HG03103 (cell line): ENCODE results near the gene KRT82.

Experiments
- ATAC-seq: cut with Tn5 transposase; IDR thresholded peaks from one replicate; pipeline ENCODE4 v1.9.1; 2021; ENCODE audit warnings: low read depth; ENCODE audit not compliant: unreplicated experiment

Gene KRT82

DNA sequence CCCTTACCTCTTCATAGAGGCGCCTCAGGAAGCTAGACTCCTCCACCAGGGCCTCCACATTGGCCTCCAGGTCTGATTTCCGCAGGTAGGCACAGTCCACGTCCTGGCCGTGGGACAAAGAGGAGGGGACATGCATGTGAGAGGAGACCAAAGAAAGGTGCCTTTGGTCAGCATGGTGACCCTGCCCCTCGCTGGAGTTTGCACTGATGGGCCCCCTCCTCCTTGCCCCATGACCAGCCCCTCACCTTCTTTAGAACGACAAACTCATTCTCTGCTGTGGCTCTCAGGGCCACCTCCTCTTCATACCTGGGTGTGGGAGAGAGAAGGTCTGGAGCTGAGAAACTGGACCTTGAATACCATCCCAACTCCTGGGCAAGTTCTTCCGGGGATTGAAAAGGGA is 42.1 kb downstream of the KRT82 start:
- ATAC-seq, result no peak

DNA sequence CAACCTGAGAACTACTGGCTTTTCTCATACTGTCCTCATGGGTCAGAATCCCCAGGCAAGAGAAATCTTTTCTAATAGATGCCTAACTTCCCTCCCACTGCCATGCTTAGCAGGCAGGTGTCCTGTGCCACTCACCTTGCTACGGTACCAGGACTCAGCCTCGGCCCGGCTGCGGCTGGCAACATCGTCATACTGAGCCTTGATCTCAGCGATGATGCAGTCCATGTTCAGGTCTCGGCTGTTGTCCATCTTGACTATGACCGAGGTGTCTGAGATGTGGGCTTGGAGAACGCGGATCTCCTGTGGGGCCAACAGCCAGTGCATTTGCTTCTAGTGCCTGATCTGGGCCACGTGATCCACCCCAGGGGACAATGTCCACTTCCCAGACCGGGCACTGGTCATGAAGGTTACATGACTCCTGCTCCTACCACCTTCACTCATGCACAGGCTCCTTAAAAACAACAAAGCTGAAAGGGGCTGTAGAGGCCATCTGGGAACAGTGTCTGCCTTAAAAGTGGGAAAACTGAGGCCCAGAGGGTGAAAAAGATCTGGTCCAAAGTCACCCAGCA is 42.9 kb downstream of the KRT82 start:
- no peak for ATAC-seq

DNA sequence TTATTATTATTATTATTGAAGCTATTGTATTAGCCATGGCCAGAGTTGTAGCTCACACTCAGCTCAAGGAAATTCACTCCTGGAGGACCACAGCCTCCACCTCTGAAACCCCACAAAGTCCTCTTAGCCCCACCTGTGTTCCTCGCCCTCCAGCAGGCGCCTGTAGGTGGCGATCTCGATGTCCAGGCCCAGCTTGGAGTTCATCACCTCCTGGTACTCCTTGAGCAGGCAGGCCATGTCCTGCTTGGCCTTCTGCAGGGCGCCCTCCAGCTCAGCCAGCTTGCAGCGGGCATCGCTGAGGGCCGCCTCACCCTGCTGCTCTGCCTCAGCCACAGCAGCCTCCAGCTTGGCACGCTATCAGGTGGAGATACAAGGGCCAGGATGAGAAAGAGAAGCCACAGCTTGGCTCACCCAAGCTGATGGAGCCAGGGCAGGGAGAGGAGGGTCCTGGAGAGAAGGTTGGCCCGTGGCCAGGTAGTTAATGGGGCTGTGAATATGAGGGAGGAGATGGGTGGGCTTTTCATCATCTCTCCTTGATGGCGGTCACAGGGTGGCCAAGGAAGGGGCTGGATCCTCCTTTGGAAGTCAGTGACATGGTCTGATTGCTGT is 43.9 kb downstream of the KRT82 start:
- no peak for ATAC-seq

DNA sequence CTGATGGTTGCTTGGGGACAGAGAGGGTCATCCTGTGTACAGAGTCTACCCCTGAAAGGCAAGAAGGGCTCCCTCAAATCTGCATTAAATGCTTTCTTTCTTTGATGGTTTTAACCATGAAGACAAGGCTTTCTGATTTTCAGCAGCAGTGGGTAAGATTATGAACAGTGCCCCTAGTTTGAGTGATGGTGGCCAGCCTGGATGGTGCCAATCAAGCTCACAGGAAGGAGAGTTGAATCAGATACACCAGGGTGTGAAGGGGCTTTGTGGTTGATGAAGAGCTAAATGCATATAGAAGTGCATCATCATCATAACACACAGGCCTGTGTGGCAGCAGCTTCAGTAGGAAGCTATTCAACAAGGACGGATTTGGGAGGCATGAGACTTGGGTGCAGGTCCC is 44.6 kb downstream of the KRT82 start:
- no peak for ATAC-seq

DNA sequence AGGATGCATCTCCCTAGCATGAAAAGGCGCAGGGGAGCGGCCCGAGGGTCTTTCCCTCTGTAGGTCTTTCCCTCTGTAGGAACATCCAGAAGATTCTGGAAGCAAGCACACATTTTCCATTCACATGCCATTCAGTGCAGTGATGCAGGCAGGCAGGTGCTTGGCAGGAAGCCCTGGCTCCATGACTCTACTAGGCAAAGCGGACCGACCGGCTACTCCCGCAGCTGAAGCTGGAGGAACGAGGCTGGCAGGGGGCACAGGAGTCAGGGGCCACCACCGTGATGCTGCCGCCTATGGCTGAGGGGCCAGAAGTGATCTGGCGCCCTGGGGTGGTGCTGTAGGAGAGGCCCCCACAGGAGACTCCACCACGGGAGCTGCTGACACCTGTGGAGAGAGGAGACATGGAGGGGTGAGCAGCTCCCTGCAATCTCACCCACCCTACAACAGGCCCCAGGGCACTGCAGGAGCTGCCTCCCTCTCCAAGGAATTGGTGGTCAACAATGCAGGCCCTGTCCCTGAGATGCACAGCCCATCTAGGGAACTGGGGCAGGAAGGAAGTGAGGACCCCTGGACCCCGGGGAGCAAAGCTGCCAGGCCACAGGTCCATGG is 45.4 kb downstream of the KRT82 start:
- no peak for ATAC-seq

DNA sequence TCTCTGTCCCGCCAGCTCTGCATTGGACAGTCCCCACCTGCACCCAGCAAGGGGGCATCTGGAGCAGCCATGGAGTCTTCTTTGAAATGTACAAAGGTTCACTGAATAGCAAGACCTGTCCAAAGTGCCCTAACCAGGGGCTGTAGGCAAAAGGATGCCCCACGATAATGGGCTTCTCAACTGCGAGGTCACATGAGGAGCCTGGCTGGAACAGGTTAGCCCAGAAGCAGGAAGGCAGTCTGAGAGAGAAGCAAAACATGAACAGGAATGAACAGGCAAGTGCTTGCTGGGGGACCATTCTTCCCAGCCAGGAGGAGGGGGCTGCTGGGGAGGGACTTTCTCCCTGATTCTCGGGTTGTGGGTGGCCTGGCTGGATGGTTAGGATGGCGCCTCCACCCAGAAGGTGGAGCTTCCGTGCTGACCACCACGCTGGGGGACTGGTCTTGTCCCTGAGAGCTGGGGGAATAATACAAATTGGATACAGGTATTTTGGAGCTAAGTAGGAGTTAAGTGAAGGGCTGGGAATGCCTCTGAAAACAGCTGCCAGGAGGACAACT is 46.0 kb downstream of the KRT82 start:
- ATAC-seq, result no peak

GRCh38 chr12:52359621-52360061 is 46.5 kb downstream of the KRT82 start:
- no peak for ATAC-seq

DNA sequence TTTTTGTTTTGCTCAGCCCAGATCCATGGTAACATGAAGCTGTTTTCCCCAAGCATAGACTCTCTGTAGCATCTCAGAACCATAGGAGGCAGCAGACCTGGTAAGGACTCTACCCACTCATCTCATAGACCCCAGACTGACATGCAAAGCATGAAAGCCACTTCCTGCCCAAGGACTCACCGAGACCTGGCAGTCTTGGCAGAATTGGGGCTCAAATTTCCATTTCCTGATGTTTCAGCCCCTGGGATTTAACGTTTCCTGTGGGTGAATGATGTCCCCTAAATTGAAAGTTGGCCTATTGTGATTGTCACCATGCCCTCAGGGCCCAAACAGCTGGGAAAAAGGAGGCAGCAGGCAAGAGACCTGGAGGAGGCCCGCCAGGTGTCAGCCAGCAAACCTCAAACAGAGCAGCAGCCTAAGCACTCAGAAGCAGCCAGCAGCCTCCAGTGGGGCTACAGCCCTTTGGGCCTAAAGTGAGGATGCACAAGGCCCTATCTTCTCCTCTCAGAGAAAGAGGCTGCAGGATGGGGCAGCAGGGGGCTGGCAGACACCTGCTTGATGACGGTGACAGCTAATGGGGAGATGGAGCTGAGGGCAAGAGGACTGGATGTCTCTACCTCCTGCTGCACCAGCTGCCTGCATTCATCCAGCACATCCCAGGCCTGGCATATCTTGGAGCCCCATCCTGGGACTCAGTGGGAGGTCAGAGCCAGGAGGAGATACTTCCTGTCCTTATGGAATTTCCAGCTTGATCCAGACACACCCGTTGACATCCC is 47.4 kb downstream of the KRT82 start:
- ATAC-seq, result peak; percentile 90

GRCh38 chr12:52356762-52357580 is 49.2 kb downstream of the KRT82 start:
- ATAC-seq, result no peak

- no peak for ATAC-seq
Measured at GRCh38 chr12:52356031-52356761, 49.9 kb downstream of the KRT82 start.

DNA sequence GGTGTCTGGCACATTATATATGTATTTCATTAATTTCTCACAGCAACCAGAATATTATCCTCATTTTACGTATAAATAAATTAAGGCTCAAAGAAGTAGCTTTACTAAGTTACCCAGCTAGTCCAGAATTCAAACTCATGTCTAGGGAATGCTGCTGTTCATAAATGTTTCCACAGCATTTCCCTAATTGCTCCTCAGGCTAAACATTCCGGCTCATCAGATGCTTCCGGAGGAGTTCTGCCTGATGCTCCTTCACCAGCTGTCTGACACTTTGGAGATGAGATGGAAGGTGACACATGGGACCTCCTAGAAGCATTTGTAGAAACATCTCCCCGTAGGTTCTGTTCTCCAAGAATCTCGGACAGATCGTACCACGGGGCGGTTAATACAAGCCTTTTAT is 51.0 kb downstream of the KRT82 start:
- no peak for ATAC-seq

GRCh38 chr12:52354200-52354599 is 51.9 kb downstream of the KRT82 start:
- no peak for ATAC-seq

DNA sequence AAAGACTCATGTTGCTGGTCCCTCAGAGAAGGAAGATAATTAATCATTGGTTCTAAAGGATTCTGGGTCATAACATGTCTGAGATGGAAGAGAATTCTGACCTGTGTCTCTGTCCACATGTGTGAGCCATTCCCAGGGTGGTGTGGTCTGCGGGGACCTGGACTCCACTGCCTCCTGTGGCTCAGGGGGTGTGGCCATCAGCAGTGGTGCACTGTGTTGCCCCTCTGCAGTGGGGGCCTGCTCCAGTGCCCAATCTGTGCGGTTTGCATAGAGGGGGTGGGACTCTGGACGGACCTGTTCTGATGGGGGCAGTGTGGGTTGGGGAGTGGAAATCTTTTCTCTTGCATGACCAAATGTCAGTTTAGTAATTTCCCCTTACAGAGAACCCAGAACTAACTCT is 52.4 kb downstream of the KRT82 start:
- no peak for ATAC-seq

DNA sequence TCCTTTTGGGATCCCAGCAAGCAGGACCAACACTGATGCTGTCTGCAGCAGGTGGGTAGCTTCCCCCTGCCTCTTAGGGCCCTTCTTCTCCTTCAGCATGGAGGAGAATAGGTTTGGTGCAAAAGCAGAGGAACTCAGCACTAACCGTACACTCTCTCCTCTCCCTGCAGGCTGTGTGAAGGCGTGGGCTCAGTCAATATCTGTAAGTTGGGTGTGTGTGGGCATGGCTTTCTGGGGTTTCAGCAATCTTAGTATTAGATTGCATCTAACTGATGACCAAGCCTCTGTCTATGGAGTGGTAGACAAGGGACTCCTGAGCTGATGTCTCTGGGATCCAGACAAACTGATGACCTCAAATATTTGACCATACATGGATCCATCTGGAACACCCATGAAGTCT is 53.2 kb downstream of the KRT82 start:
- no peak for ATAC-seq

- ATAC-seq, result no peak
Measured at GRCh38 chr12:52351196-52352059, 54.7 kb downstream of the KRT82 start.

- no peak for ATAC-seq
Measured at GRCh38 chr12:52350786-52351185, 55.3 kb downstream of the KRT82 start.

DNA sequence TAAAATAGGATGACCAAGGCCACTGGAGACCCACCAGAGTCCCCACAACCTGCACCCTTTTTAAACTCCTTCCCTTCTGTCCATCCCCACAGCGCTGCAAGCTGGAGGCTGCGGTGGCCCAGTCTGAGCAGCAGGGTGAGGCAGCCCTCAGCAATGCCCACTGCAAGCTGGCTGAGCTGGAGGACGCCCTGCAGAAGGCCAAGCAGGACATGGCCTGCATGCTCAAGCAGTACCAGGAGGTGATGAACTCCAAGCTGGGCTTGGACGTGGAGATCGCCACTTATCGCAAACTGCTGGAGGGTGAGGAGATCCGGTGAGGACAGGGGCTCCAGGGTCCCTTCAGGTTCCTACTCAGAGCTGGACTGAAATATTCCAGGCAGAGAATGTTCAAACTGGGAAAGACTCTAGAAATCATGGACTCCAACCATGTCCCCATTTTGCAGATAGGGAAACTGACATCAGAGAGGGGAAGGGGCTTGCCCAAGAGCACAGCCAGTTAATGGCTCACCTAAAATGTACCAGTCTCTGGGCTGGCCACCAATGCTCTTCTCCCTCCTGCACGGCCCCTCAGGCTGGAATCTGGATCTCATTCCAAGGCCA is 56.0 kb downstream of the KRT82 start:
- no peak for ATAC-seq

DNA sequence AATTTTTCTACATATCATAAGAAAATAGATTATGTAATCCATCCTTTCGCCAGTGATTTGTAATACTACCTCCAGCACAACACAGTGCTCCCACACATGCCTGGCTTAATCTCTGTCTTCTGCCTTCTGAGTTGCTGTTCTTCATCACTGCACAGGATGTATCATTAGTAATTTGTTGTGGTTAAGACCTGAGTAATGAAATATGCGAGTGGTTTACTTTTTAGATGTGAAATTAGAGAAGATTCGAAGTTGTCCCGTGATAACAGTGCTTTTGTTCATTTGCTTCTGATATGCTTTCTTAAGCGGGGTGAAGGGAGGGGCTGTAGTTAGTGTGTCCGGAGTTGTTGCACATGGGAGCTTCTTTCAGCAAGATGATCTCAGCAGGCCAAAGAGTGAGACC is 56.9 kb downstream of the KRT82 start:
- no peak for ATAC-seq
